ENCODE data around the gene CCDC182.

Gene CCDC182

DNA sequence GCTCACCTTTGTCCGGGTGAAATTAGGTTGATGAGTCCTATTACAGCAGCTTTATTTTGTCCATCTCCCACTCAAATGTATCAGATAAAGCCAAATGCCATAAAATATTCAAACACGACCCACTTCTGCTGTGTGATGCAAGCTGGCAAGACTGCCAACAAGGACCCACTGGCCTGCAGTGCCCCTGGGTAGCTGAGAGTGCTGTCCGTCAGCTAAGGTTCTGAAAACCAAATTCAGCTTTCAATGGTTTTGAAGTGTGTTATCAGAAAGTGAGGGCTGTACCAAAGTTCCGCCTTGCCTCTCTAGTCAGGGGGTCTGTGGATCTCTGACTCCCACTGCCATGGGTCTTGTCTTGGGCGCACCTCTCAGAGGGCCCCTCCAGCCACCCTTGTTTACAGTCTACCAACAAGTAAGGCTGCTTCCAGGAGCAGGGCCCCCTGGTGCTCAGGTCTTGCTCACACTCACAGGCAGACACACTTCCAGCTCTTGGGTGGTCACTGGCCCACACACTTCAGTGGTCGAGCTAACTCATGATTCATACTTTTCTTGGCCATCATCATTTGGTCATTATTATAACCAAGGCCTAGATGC is 10.5 kb upstream of the CCDC182 start:
- TF ChIP-seq, protein P1, sequence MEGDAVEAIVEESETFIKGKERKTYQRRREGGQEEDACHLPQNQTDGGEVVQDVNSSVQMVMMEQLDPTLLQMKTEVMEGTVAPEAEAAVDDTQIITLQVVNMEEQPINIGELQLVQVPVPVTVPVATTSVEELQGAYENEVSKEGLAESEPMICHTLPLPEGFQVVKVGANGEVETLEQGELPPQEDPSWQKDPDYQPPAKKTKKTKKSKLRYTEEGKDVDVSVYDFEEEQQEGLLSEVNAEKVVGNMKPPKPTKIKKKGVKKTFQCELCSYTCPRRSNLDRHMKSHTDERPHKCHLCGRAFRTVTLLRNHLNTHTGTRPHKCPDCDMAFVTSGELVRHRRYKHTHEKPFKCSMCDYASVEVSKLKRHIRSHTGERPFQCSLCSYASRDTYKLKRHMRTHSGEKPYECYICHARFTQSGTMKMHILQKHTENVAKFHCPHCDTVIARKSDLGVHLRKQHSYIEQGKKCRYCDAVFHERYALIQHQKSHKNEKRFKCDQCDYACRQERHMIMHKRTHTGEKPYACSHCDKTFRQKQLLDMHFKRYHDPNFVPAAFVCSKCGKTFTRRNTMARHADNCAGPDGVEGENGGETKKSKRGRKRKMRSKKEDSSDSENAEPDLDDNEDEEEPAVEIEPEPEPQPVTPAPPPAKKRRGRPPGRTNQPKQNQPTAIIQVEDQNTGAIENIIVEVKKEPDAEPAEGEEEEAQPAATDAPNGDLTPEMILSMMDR (IDR thresholded peaks at IDR 0.05; ENCODE audit: control extremely low read depth, extremely low read depth, low read depth, missing control alignments): no peak
- ChIA-PET POLR2A (no interaction called here), CTCF (interaction anchor here (0.9 to 1.4 kb wide), 2 partner anchors 14 to 28 kb away, joined by 3 read pairs; no protein-coding TSS in a partner anchor)
- DNase-seq (ENCODE audit: extremely low spot score): no peak

DNA sequence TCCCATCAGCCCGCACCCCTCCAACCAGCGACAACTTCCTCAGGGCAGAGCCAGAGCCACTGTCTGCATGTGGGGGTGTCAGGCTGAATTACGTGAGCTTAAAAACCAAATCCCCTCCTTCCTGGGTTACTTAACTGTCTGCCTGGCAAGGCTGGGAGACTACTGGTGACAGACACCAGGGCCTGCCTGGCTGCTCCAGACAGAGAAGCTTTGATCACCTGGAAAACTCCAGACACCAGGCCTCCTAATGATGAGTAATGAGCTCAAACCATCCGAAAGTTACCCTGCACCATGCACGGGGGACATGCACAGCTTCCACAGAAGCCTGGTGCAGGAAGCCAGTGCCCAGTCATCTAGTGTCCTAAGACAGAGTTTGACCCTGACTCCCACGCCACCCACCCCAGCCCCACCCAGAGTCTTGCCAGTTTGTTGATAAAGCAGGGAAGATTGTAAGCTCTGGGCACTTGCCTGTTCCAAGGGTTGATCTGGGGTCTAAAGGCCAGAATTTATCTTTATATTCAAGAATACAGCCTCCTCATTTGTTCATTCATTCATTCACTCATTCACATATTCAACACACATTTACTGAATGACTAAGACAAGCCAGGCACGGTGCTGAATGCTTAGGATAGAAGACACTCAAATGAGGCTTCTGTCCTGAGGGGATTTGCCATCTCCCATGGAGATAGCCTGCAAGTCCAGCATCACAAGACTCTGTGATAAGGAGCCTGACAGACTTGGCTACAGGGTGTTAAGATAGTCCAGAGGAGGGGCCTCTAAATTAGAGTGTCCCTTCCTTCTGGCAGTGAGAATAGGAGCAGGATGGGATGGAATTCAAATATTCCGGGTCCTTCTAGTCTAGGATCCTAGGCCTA is 7.2 kb upstream of the CCDC182 start:
- TF ChIP-seq, protein P1 (IDR thresholded peaks at IDR 0.05; ENCODE audit: control extremely low read depth, extremely low read depth, low read depth, missing control alignments): no peak
- no peak for DNase-seq (ENCODE audit: extremely low spot score)
- ChIA-PET CTCF (interaction anchor here (0.7 to 1.9 kb wide), 3 partner anchors 11 to 625 kb away, joined by 3 to 5 read pairs (median 3); no protein-coding TSS in a partner anchor), POLR2A (no interaction called here)

DNA sequence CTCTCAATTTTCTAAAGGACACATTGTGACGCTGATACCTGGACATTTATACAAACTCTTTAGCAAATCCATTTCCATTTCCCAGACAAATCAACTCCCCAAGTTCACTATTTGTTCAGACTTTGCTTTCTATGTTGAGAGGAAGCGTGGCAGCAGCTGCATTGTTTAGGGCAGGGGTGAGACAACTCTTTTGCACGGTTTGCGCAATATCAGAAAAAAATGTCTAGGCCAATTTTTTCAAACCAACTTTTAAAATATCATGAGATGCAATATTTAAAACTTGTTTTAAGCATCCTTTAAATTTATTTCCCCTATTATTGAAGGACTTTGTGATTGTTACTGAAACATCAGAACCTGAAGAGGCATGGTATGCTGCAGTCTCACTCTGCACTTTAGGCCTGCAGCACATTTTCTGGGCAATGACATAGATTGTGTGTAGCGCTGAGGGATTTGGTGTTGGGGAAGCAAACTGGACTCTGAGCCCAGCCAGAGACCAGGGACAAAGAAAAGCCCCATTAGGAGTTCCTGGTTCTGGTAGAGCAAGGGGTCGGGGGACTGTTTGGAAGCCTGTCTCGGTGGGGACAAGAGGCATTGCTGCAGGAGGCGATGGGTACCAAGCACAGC is 6.4 kb upstream of the CCDC182 start:
- ChIA-PET POLR2A (no interaction called here), CTCF (interaction anchor here (0.7 to 1.9 kb wide), 4 partner anchors 9 to 624 kb away, joined by 3 to 5 read pairs (median 3); no protein-coding TSS in a partner anchor)
- DNase-seq (ENCODE audit: extremely low spot score): no peak
- TF ChIP-seq, protein P1 (IDR thresholded peaks at IDR 0.05; ENCODE audit: control extremely low read depth, extremely low read depth, low read depth, missing control alignments): no peak

DNA sequence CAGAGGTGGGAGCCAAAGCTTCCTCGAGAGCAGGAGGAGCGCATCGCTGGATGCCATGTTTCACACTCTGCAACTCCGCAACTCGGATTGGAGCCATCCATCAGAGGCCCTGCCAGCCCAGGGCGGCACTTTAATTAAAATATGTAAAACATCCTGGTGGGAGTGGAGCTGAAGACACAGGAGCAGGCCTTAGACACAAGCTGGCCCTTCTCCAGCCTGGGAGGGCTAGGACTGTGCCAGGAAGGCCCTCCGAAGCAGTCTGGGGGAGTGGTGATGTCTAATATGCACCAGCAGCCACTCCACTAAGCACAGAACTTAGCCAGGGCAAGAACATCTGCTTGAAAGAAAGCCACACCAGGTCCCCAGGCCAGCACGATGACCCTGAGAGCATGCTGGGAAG is 5.8 kb upstream of the CCDC182 start:
- DNase-seq (ENCODE audit: extremely low spot score): no peak
- TF ChIP-seq, protein P1 (IDR thresholded peaks at IDR 0.05; ENCODE audit: control extremely low read depth, extremely low read depth, low read depth, missing control alignments): no peak
- POLR2A ChIA-PET: no interaction called here
- CTCF ChIA-PET: interaction anchor here (1.0 to 1.9 kb wide), 5 partner anchors 9 to 624 kb away, joined by 3 to 5 read pairs (median 3); no protein-coding TSS in a partner anchor

DNA sequence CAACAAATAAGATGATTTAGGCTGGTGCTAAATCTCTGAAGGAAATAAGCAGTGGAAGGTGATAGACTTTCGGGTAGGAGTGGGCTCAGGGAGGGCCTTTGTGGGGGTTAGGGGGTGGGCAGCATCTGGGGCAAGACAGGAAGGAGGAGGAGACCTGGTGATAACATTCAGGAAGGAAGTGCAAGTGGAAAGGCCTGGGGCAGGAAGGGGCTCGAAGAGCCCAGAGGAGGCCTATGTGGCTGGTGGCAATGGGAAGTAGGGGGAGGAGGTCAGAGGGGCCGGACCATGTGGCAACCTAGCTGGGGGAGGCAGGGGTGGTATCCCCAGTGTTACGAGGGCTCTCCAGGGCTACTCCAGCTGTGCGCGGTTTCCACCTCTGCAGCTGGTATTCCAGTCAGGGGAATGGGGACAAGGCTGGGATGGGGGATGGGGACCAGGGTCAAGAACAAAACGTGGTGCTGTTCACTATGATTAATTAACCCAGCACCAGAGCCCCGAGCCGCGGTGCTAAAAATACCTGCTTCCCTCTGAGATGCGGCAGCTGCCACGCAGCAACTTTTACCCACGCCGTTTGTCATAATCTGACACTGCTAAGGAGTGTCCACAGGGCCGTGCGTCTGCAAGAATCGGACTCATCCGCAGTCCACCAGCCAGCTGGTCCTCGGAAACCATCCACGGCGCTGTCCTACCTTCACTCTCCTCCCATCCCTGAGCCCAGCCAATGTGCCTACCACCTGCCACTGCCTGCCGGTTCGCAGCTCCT is 5.2 kb upstream of the CCDC182 start:
- TF ChIP-seq, protein P1 (IDR thresholded peaks at IDR 0.05; ENCODE audit: control extremely low read depth, extremely low read depth, low read depth, missing control alignments): no peak
- DNase-seq (ENCODE audit: extremely low spot score): no peak
- CTCF ChIA-PET: interaction anchor here (1.0 to 2.0 kb wide), 8 partner anchors 8 to 623 kb away, joined by 3 to 10 read pairs (median 4); no protein-coding TSS in a partner anchor

More for the DNA sequence above, 5.2 kb upstream of the CCDC182 start:
- POLR2A ChIA-PET: no interaction called here

Measured in GM10248 (cell line).